GM23338 (cell line): ENCODE data around the gene SMARCC1.

Experiments
- CREB1 ChIP-seq: fragments of 250-450 bp; sonication (Bioruptor Pico); IDR thresholded peaks from 2 replicates; pipeline ENCODE4 v1.5.0; 2020; ENCODE audit warnings: low read depth, mild to moderate bottlenecking, moderate library complexity
- CTCF ChIP-seq, 2 experiments: fragments of 200-600 bp in 1 of 2; sonication (generic) in 1 of 2; conservative IDR thresholded peaks; 2 replicates each; pipeline versions ENCODE4 v1.5.1 to v1.6.1; 2016 to 2017; ENCODE audit warnings: antibody characterized with exemption in 2 of 2, low read depth in 2 of 2, mild to moderate bottlenecking in 2 of 2, moderate library complexity in 1 of 2
- ETS1 ChIP-seq: IDR thresholded peaks from 2 replicates; pipeline ENCODE4 v1.6.1; 2016; ENCODE audit warnings: antibody characterized with exemption
- EZH2 ChIP-seq: fragments of 200-600 bp; sonication (generic); IDR thresholded peaks from one replicate; pipeline ENCODE4 v1.8.0; 2017; ENCODE audit warnings: antibody characterized with exemption, mild to moderate bottlenecking, low read depth; ENCODE audit not compliant: unreplicated experiment
- EZH2phosphoT487 ChIP-seq: fragments of 200-600 bp; sonication (generic); IDR thresholded peaks from one replicate; pipeline ENCODE4 v1.8.1; 2018; ENCODE audit warnings: antibody characterized with exemption; ENCODE audit not compliant: unreplicated experiment
- JUNB ChIP-seq: IDR thresholded peaks from one replicate; pipeline ENCODE4 v1.6.1; 2016; ENCODE audit warnings: antibody characterized with exemption; ENCODE audit not compliant: unreplicated experiment
- NANOG ChIP-seq: IDR thresholded peaks from 2 replicates; pipeline ENCODE4 v1.6.1; 2016; ENCODE audit warnings: antibody characterized with exemption, borderline replicate concordance
- POLR2AphosphoS5 ChIP-seq: IDR thresholded peaks from 2 replicates; pipeline ENCODE4 v1.6.1; 2016; ENCODE audit warnings: antibody characterized with exemption, low read depth
- REST ChIP-seq: IDR thresholded peaks from one replicate; pipeline ENCODE4 v1.6.1; 2018; ENCODE audit warnings: antibody characterized with exemption; ENCODE audit not compliant: unreplicated experiment
- STAT1 ChIP-seq: IDR thresholded peaks from one replicate; pipeline ENCODE4 v1.6.1; 2016; ENCODE audit warnings: antibody characterized with exemption; ENCODE audit not compliant: unreplicated experiment
- ZNF114 ChIP-seq: fragments of 250-450 bp; sonication (Bioruptor Pico); IDR thresholded peaks from 2 replicates; pipeline ENCODE4 v1.5.0; 2020; ENCODE audit warnings: mild to moderate bottlenecking, moderate library complexity
- ZNF331 ChIP-seq: fragments of 250-450 bp; sonication (Bioruptor Pico); IDR thresholded peaks from 2 replicates; pipeline ENCODE4 v1.5.0; 2020; ENCODE audit warnings: low read depth, mild to moderate bottlenecking, moderate library complexity
- ZNF462 ChIP-seq: fragments of 250-450 bp; sonication (Bioruptor Pico); IDR thresholded peaks from 2 replicates; pipeline ENCODE4 v1.5.0; 2020; ENCODE audit warnings: mild to moderate bottlenecking, moderate library complexity

- TF ChIP-seq CTCF (conservative IDR thresholded peaks at IDR 0.05; ENCODE audit: low read depth in 2 of 2) (no peak), EZH2 (no peak), JUNB (no peak), REST (no peak), ETS1 (no peak), POLR2AphosphoS5 (no peak), EZH2phosphoT487 (no peak), CREB1 (CRISPR knock-in tag) (no peak), STAT1 (no peak), NANOG (no peak), ZNF114 (no peak), ZNF462 (CRISPR knock-in tag) (no peak), ZNF331 (CRISPR knock-in tag) (no peak)
Observed at GRCh38 chr3:47666118-47666517, 115.6 kb downstream of the SMARCC1 start.
